ENCODE data around the gene RD3L.
"Not testable (repeated sequence)": the region's sequence is repeated elsewhere in the genome, so short reads cannot be mapped to it uniquely, and the experiment has no call there.

The RD3L gene

DNA sequence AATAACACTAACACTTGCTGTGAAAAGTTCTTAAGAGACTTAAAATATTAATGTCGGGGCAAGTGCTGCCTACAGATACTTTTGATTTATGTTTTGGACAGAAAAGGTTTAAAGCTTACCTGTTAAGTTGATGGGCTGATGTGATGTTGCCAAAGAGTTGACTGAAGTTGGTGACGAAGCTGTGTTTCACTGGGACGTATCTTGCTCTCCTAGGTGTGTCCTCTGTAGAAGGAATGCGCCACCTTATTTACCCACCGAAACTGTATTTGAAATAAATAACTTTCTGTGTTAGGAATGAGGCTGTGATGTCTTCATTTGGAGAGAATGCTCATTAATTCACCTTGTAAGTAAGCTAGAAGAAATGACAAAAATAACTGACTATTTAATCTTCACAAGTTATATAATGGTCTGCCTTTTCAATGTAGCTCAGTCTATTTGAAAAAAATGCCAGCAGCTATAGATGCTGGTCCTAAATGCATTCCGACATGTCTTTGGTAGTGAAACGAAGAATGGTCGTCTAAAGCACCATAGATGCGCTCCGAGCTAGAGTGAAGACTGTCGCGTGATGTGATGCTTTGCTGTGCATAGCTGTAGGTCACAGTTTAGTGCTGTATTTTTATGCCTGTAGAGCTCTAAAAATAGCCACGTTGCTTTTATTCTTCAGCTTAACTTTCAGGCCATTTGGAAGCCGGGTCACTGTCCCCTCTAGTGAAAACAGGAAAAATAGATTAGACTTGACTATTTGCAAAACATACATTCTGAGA lies at the start of gene RD3L:
RD3L (minus strand) TSS at position 557 of the 764 bp plus-strand sequence. CDS start 834 bp downstream, outside the sequence.
- DNase-seq (ENCODE audit: low read depth): no peak

DNA sequence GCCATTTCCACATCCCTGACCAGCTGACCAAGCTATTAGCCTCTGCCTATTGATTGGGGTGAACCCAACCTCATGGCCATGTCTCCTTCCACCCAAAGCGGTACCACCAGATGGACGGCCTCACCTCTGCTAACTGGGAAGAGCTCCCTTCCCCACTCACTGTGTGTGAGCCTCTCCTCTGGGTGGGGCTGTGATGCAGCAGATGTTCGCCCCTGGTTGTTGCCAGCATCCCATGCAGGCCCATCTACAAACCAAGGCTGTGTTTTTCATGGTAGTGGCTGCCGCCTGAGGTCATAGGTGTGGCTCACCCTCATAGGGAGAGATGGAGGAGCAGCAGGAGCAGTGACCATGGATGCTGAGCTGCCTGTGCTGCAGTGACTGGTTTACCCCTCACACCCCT lies 47.6 kb upstream of the RD3L start:
- DNase-seq (ENCODE audit: low read depth): no peak

DNA sequence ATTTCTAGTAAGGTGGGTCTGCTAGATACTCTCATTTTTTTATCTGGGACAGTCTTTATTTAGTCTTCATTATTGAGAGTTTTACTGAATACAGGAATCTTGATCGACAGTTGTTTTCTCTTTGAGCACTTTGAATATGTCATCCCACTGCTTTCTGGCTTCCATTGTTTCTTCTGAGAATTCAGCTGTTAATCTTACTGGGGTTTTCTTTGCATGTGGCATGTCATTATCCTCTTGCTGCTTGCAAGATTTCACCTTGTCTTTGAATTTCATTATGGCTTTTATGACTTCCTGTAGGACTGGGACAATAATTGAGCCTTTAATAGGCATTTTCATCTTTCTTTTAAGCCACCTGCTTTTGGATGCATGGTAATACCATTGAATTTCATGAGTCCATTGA lies 46.7 kb upstream of the RD3L start:
- no peak for DNase-seq (ENCODE audit: low read depth)

DNA sequence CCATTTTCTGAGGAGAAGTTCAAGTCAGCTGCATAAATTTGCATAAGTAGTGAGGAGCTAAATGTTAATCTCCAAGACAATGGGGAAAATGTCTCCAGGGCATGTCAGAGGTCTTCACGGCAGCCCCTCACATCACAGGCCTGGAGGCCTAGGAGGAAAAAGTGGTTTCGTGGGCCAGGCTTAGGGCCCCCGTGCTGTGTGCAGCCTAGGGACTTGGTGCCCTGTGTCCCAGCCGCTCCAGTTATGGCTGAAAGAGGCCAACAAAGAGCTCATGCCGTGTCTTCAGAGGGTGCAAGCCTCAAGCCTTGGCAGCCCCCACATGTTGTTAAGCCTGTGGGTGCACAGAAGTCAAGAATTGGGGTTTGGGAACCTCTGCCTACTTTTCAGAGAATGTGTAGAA lies 41.9 kb upstream of the RD3L start:
- DNase-seq (ENCODE audit: low read depth): no peak

DNA sequence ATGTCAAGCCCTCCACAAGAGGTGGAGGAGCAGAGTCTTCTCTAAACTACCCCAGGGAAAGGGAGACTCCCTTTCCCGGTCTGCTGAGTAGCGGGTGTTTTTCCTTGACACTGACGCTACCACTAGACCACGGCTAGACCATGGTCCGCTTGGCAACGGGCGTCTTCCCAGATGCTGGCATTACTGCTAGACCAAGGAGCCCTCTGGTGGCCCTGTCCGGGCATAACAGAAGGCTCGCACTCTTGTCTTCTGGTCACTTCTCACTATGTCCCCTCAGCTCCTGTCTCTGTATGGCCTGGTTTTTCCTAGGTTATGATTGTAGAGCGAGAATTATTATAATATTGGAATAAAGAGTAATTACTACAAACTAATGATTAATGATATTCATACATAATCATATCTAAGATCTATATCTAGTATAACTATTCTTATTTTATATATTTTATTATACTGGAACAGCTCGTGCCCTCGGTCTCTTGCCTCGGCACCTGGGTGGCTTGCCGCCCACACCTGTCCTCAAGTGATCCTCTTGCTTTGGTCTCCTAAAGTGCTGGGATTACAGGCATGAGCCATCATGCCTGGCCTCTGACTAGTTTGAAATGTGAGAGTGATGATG lies 38.4 kb upstream of the RD3L start:
- not testable (repeated sequence) for DNase-seq (ENCODE audit: low read depth)

DNA sequence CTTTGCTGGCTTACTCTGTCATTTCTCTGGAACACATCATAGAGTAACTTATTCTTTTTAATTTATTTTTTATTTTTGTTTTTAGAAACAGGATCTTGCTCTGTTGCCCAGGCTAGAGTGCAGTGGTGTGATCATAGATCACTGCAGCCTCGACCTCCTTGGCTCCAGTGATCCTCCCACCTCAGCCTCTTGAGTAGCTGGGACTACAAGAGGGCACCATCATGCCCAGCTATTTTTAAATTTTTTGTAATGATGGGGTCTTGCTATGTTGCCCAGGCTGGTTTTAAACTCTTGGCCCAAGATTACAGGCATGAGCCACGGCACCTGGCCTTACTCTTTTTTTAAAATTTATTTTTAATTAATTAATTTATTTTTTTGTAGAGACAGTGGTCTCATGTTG lies 32.2 kb upstream of the RD3L start:
- no peak for DNase-seq (ENCODE audit: low read depth)

DNA sequence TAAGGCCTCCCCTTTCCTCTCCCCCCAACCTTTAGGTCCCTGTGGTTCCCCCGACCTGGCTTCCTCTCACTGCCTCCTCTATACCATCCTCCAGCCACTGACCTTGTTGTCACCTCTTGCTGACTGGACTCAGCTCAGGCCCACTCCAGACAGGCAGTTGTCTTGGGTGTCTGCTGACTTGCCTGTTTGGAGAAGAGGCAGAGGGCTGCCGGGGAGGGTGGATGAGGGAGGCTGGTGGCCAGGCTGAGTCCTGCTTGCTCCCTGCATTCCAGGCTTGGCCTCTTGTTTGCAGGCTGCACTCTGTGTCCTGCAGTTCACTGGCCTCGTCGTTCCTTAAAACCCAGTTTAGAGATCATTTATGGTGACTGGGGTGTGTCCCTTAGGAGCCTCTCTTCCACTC lies 31.0 kb upstream of the RD3L start:
- no peak for DNase-seq (ENCODE audit: low read depth)

DNA sequence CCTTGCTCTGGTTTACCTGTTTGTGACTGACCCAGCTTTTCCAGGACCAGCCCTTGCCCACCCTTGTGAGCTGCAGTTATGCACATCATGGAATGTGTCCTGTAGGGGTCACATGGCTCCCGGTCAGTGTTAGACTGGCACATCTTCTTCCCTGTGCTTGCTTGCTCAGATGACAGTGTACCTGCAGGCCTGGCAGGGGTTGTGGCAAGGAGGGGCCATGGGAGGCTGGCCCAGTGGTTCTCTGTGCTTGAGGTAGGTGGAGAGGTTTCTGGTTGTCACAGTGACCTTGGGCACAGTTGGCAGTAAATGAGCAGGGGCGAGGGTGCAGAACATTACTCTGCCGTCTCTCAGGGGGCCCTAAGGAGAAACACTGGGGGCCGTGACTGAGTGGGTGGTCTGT lies 27.6 kb upstream of the RD3L start:
- no peak for DNase-seq (ENCODE audit: low read depth)

DNA sequence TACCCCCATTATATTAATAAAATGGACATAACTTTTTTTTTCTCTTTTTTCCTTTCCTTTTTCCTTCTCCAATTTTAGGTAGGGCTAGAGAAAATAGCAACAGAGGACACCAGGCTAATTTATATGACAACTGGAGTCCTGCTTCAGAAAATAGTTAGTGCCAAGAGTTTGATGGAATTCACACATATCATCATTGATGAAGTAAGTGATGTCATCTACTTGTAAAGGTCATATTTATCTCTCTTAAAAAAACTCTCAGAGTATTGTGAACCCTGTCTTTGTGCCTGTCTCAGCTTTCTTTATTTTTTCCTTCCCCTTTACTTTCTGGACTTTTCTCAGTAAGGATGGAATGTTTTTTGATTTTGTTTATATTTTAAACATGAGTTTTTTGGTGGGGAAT lies 24.3 kb upstream of the RD3L start:
- no peak for DNase-seq (ENCODE audit: low read depth)

DNA sequence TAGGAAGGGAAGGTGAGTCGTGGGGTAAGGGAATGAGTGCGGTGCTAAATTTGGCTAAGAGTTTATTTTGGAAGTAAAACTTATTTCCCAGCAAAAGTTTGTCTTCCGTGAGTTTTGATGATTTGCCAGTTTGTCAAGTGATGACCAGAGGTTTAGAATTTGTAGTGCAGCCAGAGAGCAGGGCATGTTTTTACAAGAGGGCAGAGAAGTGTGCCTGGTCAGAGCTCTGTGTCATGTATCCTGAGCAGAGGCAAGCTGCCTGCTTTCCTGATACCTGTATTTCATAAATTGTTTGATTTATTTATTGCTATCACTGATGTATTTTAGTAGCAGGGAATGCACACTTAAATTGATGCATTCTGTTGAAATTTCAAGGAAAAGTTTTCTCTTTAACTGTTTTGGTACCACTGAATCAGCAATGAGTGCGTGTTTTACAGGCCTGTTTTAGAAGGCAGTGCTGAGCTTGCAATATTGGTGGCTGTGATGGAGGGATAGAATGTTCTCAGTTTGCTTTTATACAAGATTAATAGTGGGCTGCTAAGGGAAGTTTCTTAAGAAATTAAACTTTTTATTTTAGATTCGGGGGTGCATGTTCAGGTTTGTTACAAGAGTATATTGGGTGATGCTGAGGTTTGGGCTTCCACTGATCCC lies 19.7 kb upstream of the RD3L start:
- DNase-seq (ENCODE audit: low read depth): no peak

DNA sequence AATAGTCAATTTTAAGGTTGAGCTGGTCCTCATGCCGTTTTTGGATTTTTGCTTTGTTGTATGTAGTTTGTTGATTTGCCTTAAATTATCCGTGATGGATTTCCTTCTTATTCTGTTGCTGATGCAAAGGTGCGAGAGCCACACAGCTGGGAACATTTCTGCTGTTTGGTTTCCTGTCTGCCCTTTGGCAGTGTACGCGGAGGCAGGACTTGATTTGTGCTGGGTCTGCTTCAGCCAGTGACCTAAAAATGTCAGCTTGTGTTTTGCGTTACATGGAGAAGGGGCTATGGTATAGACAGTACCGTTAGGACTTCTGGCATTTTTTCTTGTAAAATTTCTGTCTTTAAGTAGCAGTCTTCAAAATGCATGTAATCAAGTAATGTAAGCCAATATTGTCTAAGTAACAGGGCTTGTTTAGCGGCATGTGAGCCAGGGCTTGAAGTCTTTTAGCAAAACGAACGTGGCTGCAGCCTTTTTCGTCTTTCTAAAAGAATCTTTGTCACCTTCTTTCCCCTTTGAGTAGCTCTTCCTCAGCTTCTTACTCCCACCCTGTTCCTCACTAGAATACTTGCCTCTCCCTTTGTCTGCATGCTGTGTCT lies 18.2 kb upstream of the RD3L start:
- DNase-seq (ENCODE audit: low read depth): no peak

DNA sequence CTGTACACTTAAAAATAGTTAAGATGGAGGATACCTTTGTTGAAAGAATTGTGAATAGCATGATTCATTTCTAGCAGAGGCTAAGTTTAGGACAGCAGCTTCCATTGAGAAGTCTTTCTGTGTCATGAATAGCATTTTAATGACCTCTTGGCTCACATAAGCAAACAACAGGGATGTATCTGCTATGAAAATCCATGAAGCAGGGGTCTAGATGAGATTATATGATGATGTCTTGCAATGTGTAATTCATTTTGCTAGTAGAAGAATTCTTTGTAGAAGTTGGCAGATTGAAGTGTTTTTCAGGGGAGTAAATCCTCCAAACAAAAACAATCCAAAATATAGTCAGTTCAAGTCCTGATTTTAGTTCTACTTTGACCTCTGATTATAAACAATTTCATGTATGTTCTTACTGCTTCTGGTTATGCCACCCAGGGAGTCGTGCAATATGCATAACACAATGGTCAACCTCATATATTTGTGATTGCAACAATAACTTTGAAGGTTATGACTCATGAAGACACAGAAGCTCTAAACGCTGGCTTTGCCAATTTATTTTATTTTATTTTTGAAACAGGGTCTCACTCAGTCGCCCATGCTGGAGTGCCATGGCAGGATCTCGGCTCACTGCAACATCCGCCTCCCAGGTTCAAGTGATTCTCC lies 6.9 kb upstream of the RD3L start:
- DNase-seq (ENCODE audit: low read depth): no peak

DNA sequence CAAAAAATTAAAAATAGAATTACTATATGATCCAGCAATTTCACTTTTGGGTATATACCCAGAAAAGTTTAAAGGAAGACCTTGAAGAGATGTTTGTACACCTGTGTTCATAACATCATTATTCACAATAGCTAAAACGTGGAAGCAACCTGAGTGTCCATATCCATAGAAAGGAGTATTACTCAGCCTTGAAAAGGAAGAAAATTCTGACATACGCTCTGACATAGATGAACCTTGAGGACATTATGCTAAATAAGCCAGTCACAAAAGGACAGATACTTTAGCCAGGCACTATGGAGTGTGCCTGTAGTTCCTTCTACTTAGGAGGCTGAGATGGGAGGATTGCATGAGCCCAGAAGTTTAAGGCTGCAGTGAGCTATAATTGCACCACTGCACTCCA lies 6.1 kb upstream of the RD3L start:
- DNase-seq (ENCODE audit: low read depth): no peak

DNA sequence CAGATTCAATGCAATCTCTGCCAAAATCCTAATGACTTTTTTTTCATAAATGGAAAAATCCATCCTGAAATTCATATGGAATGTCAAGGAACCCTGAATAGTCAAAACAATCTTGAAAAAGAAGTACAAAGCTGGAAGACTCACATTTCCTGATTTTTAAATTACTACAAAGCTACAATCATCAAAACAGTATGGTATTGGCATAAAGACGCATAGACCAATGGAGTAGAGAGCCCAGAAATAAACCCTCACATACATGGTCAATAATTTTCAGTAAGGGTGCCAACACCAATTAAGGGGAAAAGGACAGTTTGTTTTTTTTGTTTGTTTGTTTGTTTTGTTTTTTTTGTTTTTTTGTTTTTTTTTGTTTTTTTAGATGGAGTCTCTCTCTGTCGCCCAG lies 4.6 kb upstream of the RD3L start:
- no peak for DNase-seq (ENCODE audit: low read depth)

DNA sequence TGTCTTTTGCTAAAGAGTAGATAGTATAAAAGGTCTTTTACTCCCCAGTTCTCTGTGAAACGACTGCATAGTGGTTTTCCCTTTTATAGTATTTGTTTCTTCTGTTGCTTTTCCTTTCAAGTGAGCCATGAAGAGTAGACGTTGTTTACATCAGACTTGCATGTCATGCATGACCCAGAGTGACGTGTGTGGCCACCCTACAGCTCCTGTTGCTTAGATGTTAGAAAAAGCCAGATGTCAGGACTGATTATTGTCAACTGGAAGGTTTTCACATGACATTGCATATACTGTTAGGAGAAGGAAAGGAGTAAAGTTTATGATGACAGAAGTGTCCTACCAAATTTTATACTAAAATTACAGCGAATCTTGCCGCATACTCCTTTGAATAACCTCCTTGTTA lies 1.3 kb upstream of the RD3L start:
- DNase-seq (ENCODE audit: low read depth): no peak

DNA sequence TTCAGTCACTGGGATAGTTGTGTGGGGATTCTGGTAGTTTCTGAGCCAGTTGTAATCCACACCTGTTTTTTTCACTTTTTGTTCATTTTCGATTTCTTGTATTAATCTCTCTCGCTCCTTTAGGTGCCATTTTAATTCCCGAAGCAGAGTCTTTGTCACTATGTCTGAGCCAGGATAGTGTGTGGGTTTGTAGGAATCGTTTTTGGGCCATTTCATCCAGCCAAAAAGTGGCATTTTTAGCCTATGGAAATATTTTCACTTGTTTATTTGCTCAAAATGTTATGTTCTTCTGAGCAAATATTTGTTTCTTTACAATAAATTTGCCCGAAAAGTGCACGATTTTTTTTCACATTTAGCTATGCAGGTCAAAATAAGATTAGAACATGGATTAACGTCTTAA lies 867 bp downstream of the RD3L start:
- DNase-seq (ENCODE audit: low read depth): no peak

DNA sequence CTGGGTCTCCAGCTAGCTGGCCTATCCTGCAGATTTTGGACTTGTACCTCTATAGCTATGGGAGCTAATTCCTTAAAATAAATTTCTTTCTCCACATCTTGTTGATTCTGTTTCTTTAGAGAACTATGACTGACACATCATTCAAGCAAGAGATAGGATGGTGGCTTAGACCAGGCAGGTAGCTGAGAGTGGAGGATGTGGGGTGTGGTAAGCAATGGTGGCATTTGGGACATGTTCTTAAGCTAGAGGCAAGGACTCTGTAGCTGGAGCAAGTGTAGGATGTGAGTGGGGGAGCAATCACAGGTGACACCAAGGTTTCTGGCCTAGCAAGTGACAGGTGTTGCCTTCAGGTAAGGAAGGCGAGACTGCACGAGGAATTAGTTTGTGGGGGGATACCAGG lies 7.2 kb downstream of the RD3L start:
- no peak for DNase-seq (ENCODE audit: low read depth)

DNA sequence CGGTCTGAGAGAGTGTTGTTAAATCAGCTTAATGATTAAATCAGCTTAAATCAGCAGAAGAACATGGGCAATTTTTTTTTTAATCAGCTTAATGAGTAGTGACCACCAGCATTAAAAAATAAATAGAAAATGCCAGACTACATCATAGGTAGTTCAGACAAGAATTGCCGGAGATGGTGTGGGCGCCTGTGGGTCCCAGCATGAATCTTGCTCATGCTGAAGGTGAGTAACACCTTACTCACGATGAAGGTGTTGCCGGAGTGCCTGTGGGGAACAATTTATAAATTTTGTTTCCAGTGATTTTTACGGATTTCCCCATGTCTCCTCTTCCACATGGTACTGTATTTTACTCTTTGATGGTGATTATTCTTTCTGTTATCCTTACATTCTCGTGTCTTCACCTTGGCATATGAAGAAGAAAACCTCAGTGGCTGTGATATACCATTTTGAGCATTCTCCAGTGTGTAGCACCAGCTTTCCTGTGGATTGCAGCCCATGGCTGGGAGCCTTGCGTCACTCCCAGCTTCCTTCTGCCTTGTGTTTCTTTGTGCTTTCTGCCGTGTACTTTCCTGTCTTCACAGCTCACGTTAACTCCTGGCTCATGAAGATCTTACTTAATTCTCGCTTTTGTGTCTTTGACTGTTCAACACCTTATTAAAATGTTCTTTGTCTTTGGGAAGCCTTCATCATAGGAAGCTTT lies 9.4 kb downstream of the RD3L start:
- no peak for DNase-seq (ENCODE audit: low read depth)

DNA sequence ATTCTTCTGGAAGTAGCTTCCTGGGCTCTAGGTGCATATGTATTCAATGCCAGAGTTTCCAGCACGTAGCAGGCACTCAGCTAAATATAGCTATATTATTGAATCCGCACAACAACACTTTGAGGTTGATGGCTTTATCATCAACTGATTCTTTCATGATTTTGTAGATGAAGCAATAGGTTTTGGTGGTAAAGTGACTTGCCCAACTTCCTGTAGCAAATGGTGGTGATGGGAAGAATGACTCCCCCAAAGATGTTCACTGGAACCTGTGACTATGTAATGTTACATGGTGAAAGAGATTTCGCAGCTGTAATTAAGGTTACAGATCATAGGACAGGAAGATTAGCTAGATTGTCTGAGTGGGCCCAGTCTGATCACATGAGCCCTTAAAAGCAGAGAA lies 10.9 kb downstream of the RD3L start:
- DNase-seq (ENCODE audit: low read depth): no peak

DNA sequence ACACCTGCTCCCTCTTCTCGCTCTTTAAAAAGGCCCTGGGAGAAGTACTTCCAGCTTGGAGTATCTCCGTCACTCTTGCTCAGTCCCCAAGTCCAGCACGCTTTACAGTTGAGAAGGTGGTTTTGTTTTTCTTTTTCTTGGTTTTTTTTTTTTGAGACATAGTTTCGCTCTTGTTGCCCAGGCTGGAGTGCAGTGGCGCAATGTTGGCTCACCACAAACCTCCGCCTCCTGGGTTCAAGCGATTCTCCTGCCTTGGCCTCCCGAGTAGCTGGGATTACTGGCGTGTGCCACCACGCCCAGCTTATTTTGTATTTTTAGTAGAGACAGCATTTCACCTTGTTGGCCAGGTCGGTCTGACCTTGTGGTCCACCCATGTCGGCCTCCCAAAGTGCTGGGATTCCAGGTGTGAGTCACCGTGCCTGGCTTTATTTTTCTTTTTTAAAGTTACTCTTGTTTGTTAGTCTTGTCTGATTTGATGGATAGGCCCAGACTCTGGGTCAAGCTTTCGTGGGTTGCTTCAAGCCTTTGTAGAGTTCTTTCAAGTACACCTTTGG lies 12.2 kb downstream of the RD3L start:
- DNase-seq (ENCODE audit: low read depth): no peak

DNA sequence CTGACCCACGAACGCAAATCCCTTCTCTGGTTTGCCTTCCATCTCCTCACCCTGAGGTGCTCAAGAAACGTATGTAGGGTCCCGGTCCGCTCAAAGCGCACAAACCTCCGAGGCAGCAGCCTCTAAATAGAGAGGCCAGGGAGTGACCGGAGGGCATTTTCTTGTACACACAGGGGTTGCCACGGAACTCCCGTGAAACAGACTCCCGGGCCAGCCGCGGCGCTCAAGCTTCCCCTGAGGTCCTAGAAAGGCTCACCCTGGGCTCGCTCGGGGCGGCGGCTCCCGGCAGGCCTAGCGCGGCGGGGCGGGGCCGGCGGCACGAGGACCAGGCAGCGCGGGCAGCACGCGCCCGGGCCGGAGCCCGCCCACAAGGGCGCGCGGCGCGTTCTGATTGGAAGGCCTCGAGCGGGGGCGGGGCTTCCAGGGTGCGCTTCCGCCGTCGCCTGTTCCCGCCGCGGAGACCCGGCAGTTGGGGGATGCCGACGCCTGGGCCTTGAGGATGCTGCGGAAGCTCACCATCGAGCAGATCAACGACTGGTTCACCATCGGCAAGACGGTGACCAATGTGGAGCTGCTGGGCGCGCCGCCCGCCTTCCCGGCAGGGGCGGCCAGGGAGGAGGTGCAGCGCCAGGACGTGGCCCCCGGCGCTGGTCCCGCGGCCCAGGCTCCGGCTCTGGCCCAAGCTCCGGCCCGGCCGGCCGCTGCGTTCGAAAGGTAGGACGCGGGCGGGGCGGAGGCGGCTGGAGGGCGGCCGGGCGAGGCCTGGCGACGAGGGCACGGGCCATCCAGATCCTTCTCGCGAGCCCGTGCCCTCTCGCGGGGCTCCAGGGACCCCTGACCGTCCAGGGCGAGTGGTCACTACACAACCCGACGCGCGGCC lies 14.1 kb downstream of the RD3L start, which contains the start of gene TDRD9:
TDRD9 (plus strand) TSS at position 446 of the 880 bp plus-strand sequence; CDS start at position 500, 54 bp downstream.
- DNase-seq (ENCODE audit: low read depth): no peak
